ENCODE results near the gene ZNF860. TPM values are rescaled to one million over a fixed set of nuclear protein-coding genes. Genes with fewer than 3 reads are reported as not detected.
"Not testable (repeated sequence)": the region's sequence is repeated elsewhere in the genome, so short reads cannot be mapped to it uniquely, and the experiment has no call there.

ZNF860 gene
- total RNA-seq, 2 experiments from 2014 or later = not detected

DNA sequence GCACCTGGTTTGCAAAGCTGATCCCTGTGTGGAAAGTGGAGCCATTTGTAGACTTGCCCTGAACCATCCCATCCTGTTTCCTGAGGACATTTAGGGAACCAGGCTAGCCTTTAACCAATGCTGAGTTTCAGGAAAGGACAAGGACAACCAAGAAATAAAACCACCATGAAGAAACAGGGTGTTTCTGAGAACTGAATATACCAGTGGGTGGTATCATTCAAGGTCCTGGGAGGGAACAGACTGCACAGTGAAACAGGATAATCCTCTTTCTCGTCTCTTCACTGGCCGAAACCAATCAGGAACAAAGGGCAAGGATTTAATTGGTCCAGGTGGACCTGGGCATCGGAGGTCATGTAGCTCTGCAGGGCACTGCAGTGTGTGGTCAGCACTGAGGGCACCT, 21.8 kb downstream of the ZNF860 start:
- Mint-ChIP-seq H3K4me3 (no peak overlapping the region), H3K9me3 (ENCODE audit: insufficient read depth) (no peaks in the 10 kb centered on the region), H3K27me3 (ENCODE audit: low read depth) (peaks cover 22% of the 10 kb centered on the region), H3K36me3 (ENCODE audit: low read depth) (no peaks in the 10 kb centered on the region), H3K4me1 (ENCODE audit: low read depth) (no peaks in the 10 kb centered on the region), H3K27ac (no peak overlapping the region)
- CTCF ChIA-PET = no interaction called here
- POLR2A ChIA-PET = no interaction called here
- DNase-seq (no peak), ATAC-seq (no peak)

DNA sequence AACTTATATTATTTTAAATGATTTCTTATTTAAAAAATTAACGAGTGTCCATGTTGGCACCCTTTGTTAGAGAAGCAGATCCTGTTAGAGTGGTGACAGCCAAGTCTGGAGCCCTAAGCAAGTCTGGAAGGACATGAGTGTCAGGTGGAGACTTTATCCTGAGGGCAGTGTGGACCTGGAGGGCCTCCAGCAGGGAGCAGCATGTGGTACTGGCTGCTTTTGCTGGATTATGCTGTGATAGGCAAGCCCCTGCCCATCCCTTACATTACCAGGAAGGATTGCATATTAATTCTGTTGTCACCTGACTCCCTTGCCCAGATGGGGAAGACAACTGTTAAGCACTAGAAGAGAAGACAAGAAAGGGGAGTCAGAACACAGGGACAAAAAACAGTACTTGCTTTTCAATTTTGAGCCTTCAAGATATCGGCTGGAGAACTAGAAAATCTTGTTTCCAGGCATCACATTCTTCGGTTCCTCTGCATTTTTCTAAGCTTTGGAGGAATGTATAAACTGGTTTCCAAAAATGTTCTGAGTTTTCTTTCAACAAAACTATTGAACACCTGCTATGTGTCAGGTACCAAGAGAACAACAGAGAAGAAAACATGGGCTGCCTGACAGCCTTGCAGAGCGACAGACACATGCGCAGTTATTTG, 22.7 kb downstream of the ZNF860 start:
- no peaks in the 10 kb centered on the region for H3K36me3 Mint-ChIP-seq (ENCODE audit: low read depth)
- POLR2A ChIA-PET = no interaction called here

DNA sequence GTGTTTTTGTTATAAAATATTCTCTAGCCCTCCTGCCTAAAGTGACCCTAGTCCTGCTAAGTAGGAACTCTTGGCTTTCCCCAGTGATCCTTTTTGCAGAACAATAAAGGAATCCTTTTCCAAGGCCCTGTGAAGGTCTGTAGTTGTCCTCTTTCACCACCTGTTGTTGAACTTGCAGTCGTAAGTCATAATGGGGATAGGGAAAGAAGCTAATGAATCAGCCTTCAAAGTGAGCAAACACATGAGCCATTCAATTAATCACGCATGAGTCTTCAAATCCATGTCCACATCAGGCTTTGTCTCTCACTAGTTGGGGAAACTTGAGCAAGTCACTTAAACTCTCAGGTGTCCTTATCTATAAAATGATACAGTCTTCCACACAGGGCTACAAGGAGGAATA, 27.6 kb downstream of the ZNF860 start:
- H3K36me3 Mint-ChIP-seq (ENCODE audit: low read depth) = no peaks in the 10 kb centered on the region
- H3K4me3 Mint-ChIP-seq = no peak overlapping the region
- POLR2A ChIA-PET = no interaction called here
- DNase-seq = no peak
- peaks cover 4% of the 10 kb centered on the region for H3K4me1 Mint-ChIP-seq (ENCODE audit: low read depth)
- CTCF ChIA-PET = interaction anchor here (1.7 kb wide), 1 partner anchor 10 kb away, joined by 6 read pairs; no protein-coding TSS in a partner anchor
- H3K9me3 Mint-ChIP-seq (ENCODE audit: insufficient read depth) = no peaks in the 10 kb centered on the region
- no peak for ATAC-seq
- H3K27ac Mint-ChIP-seq = no peak overlapping the region
- H3K27me3 Mint-ChIP-seq (ENCODE audit: low read depth) = peaks cover 19% of the 10 kb centered on the region

More for the DNA sequence above, 22.7 kb downstream of the ZNF860 start:
- H3K27me3 Mint-ChIP-seq (ENCODE audit: low read depth) = peaks cover 19% of the 10 kb centered on the region
- no peak overlapping the region for H3K4me3 Mint-ChIP-seq
- CTCF ChIA-PET = no interaction called here
- no peaks in the 10 kb centered on the region for H3K9me3 Mint-ChIP-seq (ENCODE audit: insufficient read depth)
- no peaks in the 10 kb centered on the region for H3K4me1 Mint-ChIP-seq (ENCODE audit: low read depth)
- DNase-seq (no peak), ATAC-seq (no peak)
- no peak overlapping the region for H3K27ac Mint-ChIP-seq

DNA sequence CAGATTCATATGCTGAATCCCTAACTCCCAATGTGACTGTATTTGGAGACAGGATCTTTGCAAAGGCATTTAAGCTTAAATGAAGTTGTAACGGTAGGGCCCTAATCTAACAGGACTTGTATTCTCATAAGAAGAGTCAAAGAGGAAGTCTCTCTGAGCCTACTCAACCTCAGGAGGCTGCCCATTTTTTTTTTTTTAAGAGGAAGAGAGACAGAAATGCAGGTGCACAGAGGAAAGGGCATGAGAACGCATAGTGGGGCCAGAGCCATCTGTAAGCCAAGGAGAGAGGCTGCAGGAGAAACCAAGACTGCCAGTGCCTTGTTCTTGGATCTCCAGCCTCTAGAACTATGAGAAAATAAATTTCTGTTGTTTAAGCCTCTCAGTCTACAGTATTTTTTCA, 28.4 kb downstream of the ZNF860 start:
- Mint-ChIP-seq H3K36me3 (ENCODE audit: low read depth) (no peaks in the 10 kb centered on the region), H3K27ac (no peak overlapping the region), H3K4me3 (no peak overlapping the region), H3K4me1 (ENCODE audit: low read depth) (peaks cover 4% of the 10 kb centered on the region), H3K27me3 (ENCODE audit: low read depth) (peaks cover 16% of the 10 kb centered on the region), H3K9me3 (ENCODE audit: insufficient read depth) (no peaks in the 10 kb centered on the region)
- ATAC-seq (no peak), DNase-seq (no peak)
- POLR2A ChIA-PET = no interaction called here
- CTCF ChIA-PET = interaction anchor here (0.6 to 1.7 kb wide), 2 partner anchors 9 to 132 kb away, joined by 4 to 6 read pairs; no protein-coding TSS in a partner anchor

DNA sequence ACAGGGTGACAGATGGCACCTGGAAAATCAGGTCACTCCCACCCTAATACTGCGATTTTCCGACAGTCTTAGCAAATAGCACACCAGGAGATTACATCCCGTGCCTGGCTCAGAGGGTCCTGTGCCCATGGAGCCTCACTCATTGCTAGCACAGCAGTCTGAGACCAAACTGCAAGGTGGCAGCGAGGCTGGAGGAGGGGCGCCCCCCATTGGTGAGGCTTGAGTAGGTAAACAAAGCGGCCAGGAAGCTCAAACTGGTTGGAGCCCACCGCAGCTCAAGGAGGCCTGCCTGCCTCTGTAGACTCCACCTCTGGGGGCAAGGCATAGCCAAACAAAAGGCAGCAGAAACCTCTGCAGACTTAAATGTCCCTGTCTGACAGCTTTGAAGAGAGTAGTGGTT, 29.1 kb downstream of the ZNF860 start:
- ATAC-seq; H3K36me3 Mint-ChIP-seq (ENCODE audit: low read depth); H3K4me3 Mint-ChIP-seq; H3K9me3 Mint-ChIP-seq (ENCODE audit: insufficient read depth); POLR2A ChIA-PET; H3K4me1 Mint-ChIP-seq (ENCODE audit: low read depth); CTCF ChIA-PET; DNase-seq; H3K27ac Mint-ChIP-seq: not testable (repeated sequence)
- peaks cover 18% of the 10 kb centered on the region for H3K27me3 Mint-ChIP-seq (ENCODE audit: low read depth)

DNA sequence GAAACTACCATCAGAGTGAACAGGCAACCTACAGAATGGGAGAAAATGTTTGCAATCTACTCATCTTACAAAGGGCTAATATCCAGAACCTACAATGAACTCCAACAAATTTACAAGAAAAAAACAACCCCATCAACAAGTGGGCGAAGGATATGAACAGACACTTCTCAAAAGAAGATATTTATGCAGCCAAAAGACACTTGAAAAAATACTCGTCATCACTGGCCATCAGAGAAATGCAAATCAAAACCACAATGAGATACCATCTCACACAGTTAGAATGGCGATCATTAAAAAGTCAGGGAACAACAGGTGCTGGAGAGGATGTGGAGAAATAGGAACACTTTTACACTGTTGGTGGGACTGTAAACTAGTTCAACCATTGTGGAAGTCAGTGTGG, 34.1 kb downstream of the ZNF860 start:
- CTCF ChIA-PET; ATAC-seq; H3K9me3 Mint-ChIP-seq (ENCODE audit: insufficient read depth); H3K36me3 Mint-ChIP-seq (ENCODE audit: low read depth); H3K27ac Mint-ChIP-seq; DNase-seq; H3K4me3 Mint-ChIP-seq; H3K4me1 Mint-ChIP-seq (ENCODE audit: low read depth); POLR2A ChIA-PET: not testable (repeated sequence)
- peaks cover 19% of the 10 kb centered on the region for H3K27me3 Mint-ChIP-seq (ENCODE audit: low read depth)

DNA sequence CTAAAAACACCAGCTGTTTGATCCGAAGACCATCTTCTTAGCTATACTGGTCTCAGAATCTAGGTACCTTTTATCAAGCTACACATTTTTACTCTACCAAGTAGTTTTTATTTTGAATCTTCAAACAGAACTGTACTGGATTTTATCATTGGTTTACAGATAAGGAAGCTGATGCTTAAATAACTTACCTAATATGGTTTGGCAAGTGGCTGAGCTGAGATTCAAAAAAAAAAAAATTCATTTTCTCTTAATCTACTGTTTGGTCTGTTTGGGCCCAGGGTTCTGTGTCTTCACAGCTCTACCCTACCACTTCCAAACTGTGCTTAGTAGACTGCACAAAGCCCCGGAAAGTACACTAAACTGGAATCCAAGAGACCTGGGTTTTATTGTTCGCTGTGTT, 35.7 kb downstream of the ZNF860 start:
- Mint-ChIP-seq H3K27me3 (ENCODE audit: low read depth) (peaks cover 23% of the 10 kb centered on the region), H3K4me1 (ENCODE audit: low read depth) (no peaks in the 10 kb centered on the region), H3K36me3 (ENCODE audit: low read depth) (no peaks in the 10 kb centered on the region)

DNA sequence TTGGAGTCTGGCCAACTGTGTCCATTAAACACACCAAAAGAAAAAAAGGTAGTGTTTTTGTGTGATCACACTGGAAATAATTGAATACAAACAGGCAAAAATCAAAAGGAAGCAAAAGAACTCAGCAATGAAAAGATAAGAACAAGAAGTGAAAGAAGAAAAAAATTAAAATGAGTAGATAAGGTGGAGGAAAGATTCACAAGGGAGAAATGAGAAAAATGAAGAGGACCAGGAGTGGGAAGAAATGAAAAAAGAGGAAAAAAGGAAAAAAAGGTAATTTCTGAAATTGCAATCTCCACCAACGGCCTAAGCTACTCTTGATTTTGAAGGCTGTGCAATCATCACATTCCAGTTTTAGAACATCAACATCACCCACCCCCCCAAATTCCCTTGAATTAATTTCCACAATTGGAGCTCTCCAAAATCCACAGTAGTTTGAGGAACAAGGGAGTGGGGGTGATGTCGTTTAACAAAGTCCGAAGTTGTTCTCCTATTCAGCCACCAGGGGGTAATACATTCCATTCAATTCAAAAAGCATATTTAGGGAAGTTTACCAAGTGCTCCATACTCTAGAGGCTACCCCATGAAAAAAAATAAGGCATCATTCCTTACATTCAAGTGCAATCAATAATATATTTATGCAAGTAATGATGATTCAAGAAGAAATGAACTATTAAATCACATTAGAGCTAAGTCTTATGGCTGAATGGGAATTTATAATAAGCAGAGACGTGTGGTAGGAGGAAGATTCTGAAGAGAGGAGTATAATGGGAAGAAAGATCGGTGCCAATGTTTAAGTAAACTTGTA, 37.4 kb downstream of the ZNF860 start:
- Mint-ChIP-seq H3K27me3 (ENCODE audit: low read depth) (peaks cover 12% of the 10 kb centered on the region), H3K4me1 (ENCODE audit: low read depth) (no peaks in the 10 kb centered on the region), H3K4me3 (no peak overlapping the region), H3K36me3 (ENCODE audit: low read depth) (no peaks in the 10 kb centered on the region), H3K27ac (no peak overlapping the region), H3K9me3 (ENCODE audit: insufficient read depth) (no peaks in the 10 kb centered on the region)
- ChIA-PET POLR2A (no interaction called here), CTCF (interaction anchor here (0.6 to 4.7 kb wide), 35 partner anchors 9 to 1065 kb away, joined by 3 to 69 read pairs (median 3); no protein-coding TSS in a partner anchor)
- no peak for DNase-seq
- ATAC-seq = no peak

More for the DNA sequence above, 35.7 kb downstream of the ZNF860 start:
- CTCF ChIA-PET = interaction anchor here (0.7 to 4.7 kb wide), 4 partner anchors 121 to 159 kb away, joined by 3 to 69 read pairs (median 5); no protein-coding TSS in a partner anchor
- no peaks in the 10 kb centered on the region for H3K9me3 Mint-ChIP-seq (ENCODE audit: insufficient read depth)
- DNase-seq (no peak), ATAC-seq (no peak)
- POLR2A ChIA-PET = no interaction called here
- no peak overlapping the region for H3K4me3 Mint-ChIP-seq
- H3K27ac Mint-ChIP-seq = no peak overlapping the region

DNA sequence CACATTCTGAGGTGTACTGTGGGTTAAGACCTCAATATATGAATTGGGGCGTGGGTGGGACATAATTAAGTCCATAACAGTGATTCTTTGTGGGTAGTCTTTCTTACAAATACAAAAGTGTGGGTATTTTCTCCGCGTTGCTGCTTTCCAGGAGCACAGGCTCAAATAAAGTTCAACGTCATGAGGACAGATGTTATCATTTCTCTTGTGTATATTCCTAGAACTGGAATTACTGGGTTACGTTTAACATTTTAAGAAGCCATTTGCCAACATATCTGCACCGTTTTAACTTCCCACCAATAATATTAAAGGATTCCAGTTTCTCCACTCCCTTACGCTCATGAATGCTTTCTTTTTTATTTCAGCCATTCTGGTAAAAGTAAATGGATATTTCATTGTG, 39.6 kb downstream of the ZNF860 start:
- DNase-seq (no peak), ATAC-seq (no peak)
- Mint-ChIP-seq H3K4me1 (ENCODE audit: low read depth) (no peaks in the 10 kb centered on the region), H3K4me3 (no peak overlapping the region), H3K9me3 (ENCODE audit: insufficient read depth) (no peaks in the 10 kb centered on the region), H3K27me3 (ENCODE audit: low read depth) (peaks cover 11% of the 10 kb centered on the region), H3K36me3 (ENCODE audit: low read depth) (no peaks in the 10 kb centered on the region), H3K27ac (no peak overlapping the region)
- CTCF ChIA-PET = interaction anchor here (1.9 kb wide), 1 partner anchor 219 kb away, joined by 6 read pairs; no protein-coding TSS in a partner anchor
- POLR2A ChIA-PET = no interaction called here

DNA sequence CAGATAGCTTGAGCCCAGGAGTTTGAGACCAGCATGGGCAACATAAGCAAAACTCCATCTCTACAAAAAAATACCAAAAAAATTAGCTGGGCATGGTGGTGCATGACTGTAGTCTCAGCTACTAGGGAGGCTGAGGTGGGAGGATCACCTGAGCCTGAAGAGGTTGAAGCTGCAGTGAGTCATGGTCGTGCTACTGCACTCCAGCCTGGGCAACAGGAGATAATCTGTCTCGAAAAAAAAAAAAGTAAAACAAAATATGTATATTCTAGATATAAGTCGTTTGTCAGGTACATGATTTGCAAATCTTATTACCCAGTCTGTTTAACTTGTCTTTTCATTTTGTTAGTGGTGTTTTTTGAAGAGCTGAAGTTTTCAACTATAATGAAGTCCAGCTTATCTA, 40.2 kb downstream of the ZNF860 start:
- ChIA-PET POLR2A (no interaction called here), CTCF (interaction anchor here (1.2 kb wide), 1 partner anchor 38 kb away, joined by 3 read pairs; no protein-coding TSS in a partner anchor)
- no peak for ATAC-seq
- DNase-seq = no peak
- Mint-ChIP-seq H3K9me3 (ENCODE audit: insufficient read depth) (no peaks in the 10 kb centered on the region), H3K4me3 (no peak overlapping the region), H3K27me3 (ENCODE audit: low read depth) (peaks cover 14% of the 10 kb centered on the region), H3K27ac (no peak overlapping the region), H3K4me1 (ENCODE audit: low read depth) (no peaks in the 10 kb centered on the region), H3K36me3 (ENCODE audit: low read depth) (no peaks in the 10 kb centered on the region)

DNA sequence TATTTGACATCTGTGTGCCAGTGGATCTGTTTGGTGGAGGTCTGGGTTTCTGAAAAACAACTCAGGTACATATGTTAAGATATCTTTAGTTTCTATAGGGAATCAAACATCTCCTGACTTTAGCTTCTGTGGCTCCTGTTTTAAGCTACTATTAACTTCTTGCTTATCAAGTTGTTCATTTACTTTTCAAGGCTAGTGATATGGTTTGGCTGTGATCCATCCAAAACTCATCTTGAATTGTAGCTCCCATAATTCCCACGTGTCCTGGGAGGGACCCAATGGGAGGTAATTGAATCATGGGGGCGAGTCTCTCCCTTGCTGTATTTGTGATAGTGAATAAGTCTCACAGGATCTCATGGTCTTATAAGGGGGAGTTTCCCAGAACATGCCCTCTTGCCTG, 41.4 kb downstream of the ZNF860 start:
- Mint-ChIP-seq H3K36me3 (ENCODE audit: low read depth) (no peaks in the 10 kb centered on the region), H3K27me3 (ENCODE audit: low read depth) (peaks cover 19% of the 10 kb centered on the region), H3K4me1 (ENCODE audit: low read depth) (no peaks in the 10 kb centered on the region), H3K27ac (no peak overlapping the region), H3K9me3 (ENCODE audit: insufficient read depth) (no peaks in the 10 kb centered on the region), H3K4me3 (no peak overlapping the region)
- CTCF ChIA-PET = interaction anchor here (1.0 to 1.2 kb wide), 3 partner anchors 39 to 121 kb away, joined by 3 to 5 read pairs (median 3); no protein-coding TSS in a partner anchor
- DNase-seq (no peak), ATAC-seq (no peak)
- POLR2A ChIA-PET = no interaction called here

DNA sequence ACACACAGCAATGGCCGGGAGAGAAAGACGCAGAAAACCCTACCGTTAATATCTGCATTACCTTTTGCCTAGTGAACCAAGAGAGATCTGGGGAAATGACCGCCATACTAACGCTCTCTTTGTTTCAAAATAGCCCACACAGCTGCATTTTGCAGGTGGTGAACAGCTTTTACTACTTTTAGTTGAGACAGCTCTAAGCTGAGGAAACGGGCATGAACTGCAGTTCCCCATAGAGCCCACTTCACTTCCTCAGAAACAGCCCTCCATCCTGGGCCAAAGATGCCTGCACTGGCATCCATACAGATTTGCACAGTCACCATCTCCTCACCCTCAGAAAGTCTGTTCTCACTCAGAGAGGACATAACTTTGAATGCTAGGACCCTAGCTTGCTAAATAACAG, 45.0 kb downstream of the ZNF860 start:
- DNase-seq (no peak), ATAC-seq (no peak)
- Mint-ChIP-seq H3K36me3 (ENCODE audit: low read depth) (no peaks in the 10 kb centered on the region), H3K4me3 (no peak overlapping the region), H3K9me3 (ENCODE audit: insufficient read depth) (no peaks in the 10 kb centered on the region), H3K4me1 (ENCODE audit: low read depth) (no peaks in the 10 kb centered on the region), H3K27ac (no peak overlapping the region), H3K27me3 (ENCODE audit: low read depth) (peaks cover 13% of the 10 kb centered on the region)
- ChIA-PET POLR2A (no interaction called here), CTCF (no interaction called here)

All from activated CD8-positive, alpha-beta T cell treated with anti-CD3 and anti-CD28 coated beads, Interleukin-2, amount 10 ng/mL, durations not matched to agents 7 days and 5 days (primary cell).